SK-N-SH (cell line): Measurements from ENCODE around the gene DSCAM. TPM values are rescaled to one million over a fixed set of nuclear protein-coding genes. Genes with fewer than 3 reads are reported as not detected.

Experiments used
- CTCF ChIA-PET: fragments of 300-600, 350-600 bp; formaldehyde crosslinking; extraction: SDS; loops from one replicate; lab custom pipeline; 2021; lab: Yijun Ruan, JAX
- POLR2A ChIA-PET: fragments of 350-600 bp; sonication (Branson Sonifier 250); formaldehyde crosslinking; extraction: SDS; loops from one replicate; lab custom pipeline; 2020; ENCODE audit warnings: antibody characterized with exemption, inconsistent platforms; lab: Yijun Ruan, JAX
- DNase-seq: peaks from one replicate; pipeline ENCODE4 v3.0.0; 2012
- H2AFZ ChIP-seq: fragments of 200-600 bp; sonication (generic); 2 replicates; pipeline ENCODE4 v1.8.1; 2016; ENCODE audit warnings: antibody characterized with exemption, mild to moderate bottlenecking, low read depth
- H3F3A ChIP-seq: fragments of 200-600 bp; sonication (generic); replicated peaks from 2 replicates; pipeline ENCODE3; 2016; ENCODE audit warnings: antibody characterized with exemption, mild to moderate bottlenecking; ENCODE audit not compliant: insufficient read depth
- H3K27ac ChIP-seq, 2 experiments: fragments of 200-500 bp in 1 of 2; fragments of 200-600 bp in 1 of 2; sonication (Bioruptor generic) in 1 of 2; sonication (generic), shearing (Covaris generic) in 1 of 2; 2 replicates each; pipeline versions ENCODE4 v1.5.1 to v1.6.1; 2014 to 2016; ENCODE audit warnings: low read depth in 2 of 2, inconsistent platforms in 1 of 2, low read length in 1 of 2, mild to moderate bottlenecking in 1 of 2, mixed read lengths in 1 of 2
- H3K27me3 ChIP-seq: fragments of 200-600 bp; sonication (generic), shearing (Covaris generic); 2 replicates; pipeline ENCODE4 v1.6.1; 2016; ENCODE audit warnings: mixed run types; ENCODE audit not compliant: insufficient read depth
- H3K36me3 ChIP-seq, 2 experiments: fragments of 200-500 bp in 1 of 2; fragments of 200-600 bp in 1 of 2; sonication (Bioruptor generic) in 1 of 2; sonication (generic) in 1 of 2; replicated peaks in 1 of 2; 2 replicates each; pipeline versions ENCODE3 to v1.5.1; 2014 to 2016; ENCODE audit warnings: low read length in 1 of 2, mild to moderate bottlenecking in 1 of 2; ENCODE audit not compliant: insufficient read depth in 2 of 2, control insufficient read depth in 1 of 2
- H3K4me1 ChIP-seq, 2 experiments: fragments of 200-500 bp in 1 of 2; fragments of 200-600 bp in 1 of 2; sonication (Bioruptor generic) in 1 of 2; sonication (generic), shearing (Covaris generic) in 1 of 2; 2 replicates each; pipeline versions ENCODE4 v1.5.1 to v1.6.1; 2014 to 2016; ENCODE audit warnings: low read depth in 1 of 2, low read length in 1 of 2, mixed run types in 1 of 2; ENCODE audit not compliant: insufficient read depth in 2 of 2, control insufficient read depth in 1 of 2
- H3K4me2 ChIP-seq: fragments of 200-600 bp; sonication (generic), shearing (Covaris generic); 2 replicates; pipeline ENCODE4 v1.6.1; 2017; ENCODE audit warnings: mixed run types
- H3K4me3 ChIP-seq, 2 experiments: fragments of 200-500 bp in 1 of 2; fragments of 200-600 bp in 1 of 2; sonication (Bioruptor generic) in 1 of 2; sonication (generic), shearing (Covaris generic) in 1 of 2; 2 replicates each; pipeline versions ENCODE4 v1.5.1 to v1.8.1; 2014 to 2016; ENCODE audit warnings: low read depth in 2 of 2, inconsistent platforms in 1 of 2, low read length in 1 of 2, mild to moderate bottlenecking in 1 of 2, mixed read lengths in 1 of 2, moderate library complexity in 1 of 2
- H3K79me2 ChIP-seq: fragments of 200-600 bp; sonication (generic); 2 replicates; pipeline ENCODE4 v1.8.1; 2017; ENCODE audit warnings: mild to moderate bottlenecking; ENCODE audit not compliant: insufficient read depth
- H3K9ac ChIP-seq: fragments of 200-600 bp; sonication (generic); 2 replicates; pipeline ENCODE4 v1.6.1; 2017; ENCODE audit warnings: mixed run types
- H3K9me2 ChIP-seq: fragments of 200-600 bp; sonication (generic); 2 replicates; pipeline ENCODE4 v1.6.1; 2017; ENCODE audit warnings: mixed run types
- H3K9me3 ChIP-seq: fragments of 200-600 bp; sonication (generic); 2 replicates; pipeline ENCODE4 v1.6.1; 2017; ENCODE audit warnings: mixed run types, mild to moderate bottlenecking, moderate library complexity
- H4K20me1 ChIP-seq: fragments of 200-600 bp; sonication (generic); 2 replicates; pipeline ENCODE4 v1.6.1; 2017; ENCODE audit warnings: mild to moderate bottlenecking, mixed run types; ENCODE audit not compliant: insufficient read depth
- ELF1 ChIP-seq: IDR thresholded peaks from 2 replicates; pipeline ENCODE4 v1.4.0; 2012
- EP300 ChIP-seq, 2 experiments: IDR thresholded peaks; 2 replicates each; pipeline versions ENCODE4 v1.4.0 to v1.6.1; 2012; ENCODE audit warnings: borderline replicate concordance in 1 of 2, low read depth in 1 of 2, low read length in 1 of 2
- FOSL2 ChIP-seq: IDR thresholded peaks from 2 replicates; pipeline ENCODE4 v1.4.0; 2012; ENCODE audit warnings: low read depth, mild to moderate bottlenecking, moderate library complexity, borderline replicate concordance
- FOXJ3 ChIP-seq: sonication (generic); formaldehyde crosslinking; IDR thresholded peaks from 2 replicates; pipeline ENCODE4 v1.5.1; 2020; ENCODE audit warnings: mild to moderate bottlenecking, missing genetic modification reagents
- FOXM1 ChIP-seq: IDR thresholded peaks from 2 replicates; pipeline ENCODE4 v1.4.0; 2012; ENCODE audit warnings: low read depth, mild to moderate bottlenecking
- GABPA ChIP-seq: IDR thresholded peaks from 2 replicates; pipeline ENCODE4 v1.4.0; 2012; ENCODE audit warnings: low read depth, mild to moderate bottlenecking
- JUND ChIP-seq: IDR thresholded peaks from 2 replicates; pipeline ENCODE4 v1.4.0; 2012
- MAX ChIP-seq: IDR thresholded peaks from 2 replicates; pipeline ENCODE4 v1.4.0; 2012; ENCODE audit warnings: low read depth
- NRF1 ChIP-seq: IDR thresholded peaks from 2 replicates; pipeline ENCODE4 v1.6.1; 2012; ENCODE audit warnings: low read depth, mild to moderate bottlenecking, low read length
- RFX5 ChIP-seq: IDR thresholded peaks from 2 replicates; pipeline ENCODE4 v1.6.1; 2012; ENCODE audit warnings: mild to moderate bottlenecking, improper control_type of control experiment, low read length
- SIN3A ChIP-seq: IDR thresholded peaks from 2 replicates; pipeline ENCODE4 v1.6.1; 2012; ENCODE audit warnings: low read depth, mild to moderate bottlenecking, low read length, moderate library complexity, borderline replicate concordance
- TAF1 ChIP-seq: IDR thresholded peaks from 2 replicates; pipeline ENCODE4 v1.6.1; 2012; ENCODE audit warnings: low read depth, mild to moderate bottlenecking, low read length, moderate library complexity, borderline replicate concordance
- WGBS: methylation state at CpG from one replicate; pipeline ENCODE4 v1.1.6; 2017; ENCODE audit warnings: low lambda C conversion rate; 5-methylcytosine and 5-hydroxymethylcytosine counted together
- polyA plus RNA-seq, 3 experiments: library from polyadenylated mRNA; depleted of rRNA; stranded (reverse); fragments of >200 nt; gene quantifications; 2 replicates each; pipeline ENCODE4 v1.2.3, GENCODE V29; 2012
- TF ChIP-seq, protein P1 (sequence below): IDR thresholded peaks from 2 replicates; pipeline ENCODE4 v1.4.0; 2012; ENCODE audit warnings: low read depth, borderline replicate concordance
- TF ChIP-seq, protein P2 (sequence below): IDR thresholded peaks from 2 replicates; pipeline ENCODE4 v1.4.0; 2012; ENCODE audit warnings: low read depth, borderline replicate concordance
- TF ChIP-seq, protein P3 (sequence below): fragments of 150-350 bp; IDR thresholded peaks from 2 replicates; pipeline ENCODE4 v1.6.1; 2017; ENCODE audit warnings: antibody characterized with exemption, low read length, low read depth, borderline replicate concordance

Gene DSCAM
- polyA plus RNA-seq, 1 of the 3 experiments (the other 2 are of a cell fraction): not detected

DNA sequence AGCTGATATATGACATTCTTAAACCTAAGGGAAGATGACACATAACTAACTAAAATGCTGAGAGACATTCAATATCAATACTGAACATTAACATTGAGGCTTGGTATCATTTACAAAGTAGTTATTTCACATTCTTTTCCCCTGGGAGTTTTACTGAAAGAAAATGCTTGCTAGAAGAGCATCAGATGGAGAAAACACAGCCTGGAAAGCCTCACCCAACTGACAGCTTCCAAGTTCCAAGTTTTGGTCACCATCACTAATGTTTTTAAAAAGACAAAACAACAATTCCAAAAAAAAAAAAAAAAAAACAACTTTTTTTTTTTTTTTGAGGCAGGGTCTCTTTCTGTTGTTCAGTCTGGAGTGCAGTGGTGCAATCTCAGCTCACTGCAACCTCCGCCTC, 80.6 kb downstream of the DSCAM start (continued):
- TF ChIP-seq, protein P1, sequence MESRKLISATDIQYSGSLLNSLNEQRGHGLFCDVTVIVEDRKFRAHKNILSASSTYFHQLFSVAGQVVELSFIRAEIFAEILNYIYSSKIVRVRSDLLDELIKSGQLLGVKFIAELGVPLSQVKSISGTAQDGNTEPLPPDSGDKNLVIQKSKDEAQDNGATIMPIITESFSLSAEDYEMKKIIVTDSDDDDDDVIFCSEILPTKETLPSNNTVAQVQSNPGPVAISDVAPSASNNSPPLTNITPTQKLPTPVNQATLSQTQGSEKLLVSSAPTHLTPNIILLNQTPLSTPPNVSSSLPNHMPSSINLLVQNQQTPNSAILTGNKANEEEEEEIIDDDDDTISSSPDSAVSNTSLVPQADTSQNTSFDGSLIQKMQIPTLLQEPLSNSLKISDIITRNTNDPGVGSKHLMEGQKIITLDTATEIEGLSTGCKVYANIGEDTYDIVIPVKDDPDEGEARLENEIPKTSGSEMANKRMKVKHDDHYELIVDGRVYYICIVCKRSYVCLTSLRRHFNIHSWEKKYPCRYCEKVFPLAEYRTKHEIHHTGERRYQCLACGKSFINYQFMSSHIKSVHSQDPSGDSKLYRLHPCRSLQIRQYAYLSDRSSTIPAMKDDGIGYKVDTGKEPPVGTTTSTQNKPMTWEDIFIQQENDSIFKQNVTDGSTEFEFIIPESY: no peak
- TF ChIP-seq GABPA (no peak), NRF1 (no peak), SIN3A (no peak), FOXM1 (no peak), JUND (no peak), EP300 (IDR thresholded peaks at IDR 0.05; ENCODE audit: borderline replicate concordance in 1 of 2, low read depth in 1 of 2, low read length in 1 of 2) (no peak), TAF1 (no peak)
- TF ChIP-seq, protein P2, sequence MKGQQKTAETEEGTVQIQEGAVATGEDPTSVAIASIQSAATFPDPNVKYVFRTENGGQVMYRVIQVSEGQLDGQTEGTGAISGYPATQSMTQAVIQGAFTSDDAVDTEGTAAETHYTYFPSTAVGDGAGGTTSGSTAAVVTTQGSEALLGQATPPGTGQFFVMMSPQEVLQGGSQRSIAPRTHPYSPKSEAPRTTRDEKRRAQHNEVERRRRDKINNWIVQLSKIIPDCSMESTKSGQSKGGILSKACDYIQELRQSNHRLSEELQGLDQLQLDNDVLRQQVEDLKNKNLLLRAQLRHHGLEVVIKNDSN: no peak
- TF ChIP-seq, protein P3, sequence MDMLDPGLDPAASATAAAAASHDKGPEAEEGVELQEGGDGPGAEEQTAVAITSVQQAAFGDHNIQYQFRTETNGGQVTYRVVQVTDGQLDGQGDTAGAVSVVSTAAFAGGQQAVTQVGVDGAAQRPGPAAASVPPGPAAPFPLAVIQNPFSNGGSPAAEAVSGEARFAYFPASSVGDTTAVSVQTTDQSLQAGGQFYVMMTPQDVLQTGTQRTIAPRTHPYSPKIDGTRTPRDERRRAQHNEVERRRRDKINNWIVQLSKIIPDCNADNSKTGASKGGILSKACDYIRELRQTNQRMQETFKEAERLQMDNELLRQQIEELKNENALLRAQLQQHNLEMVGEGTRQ: no peak

DNA sequence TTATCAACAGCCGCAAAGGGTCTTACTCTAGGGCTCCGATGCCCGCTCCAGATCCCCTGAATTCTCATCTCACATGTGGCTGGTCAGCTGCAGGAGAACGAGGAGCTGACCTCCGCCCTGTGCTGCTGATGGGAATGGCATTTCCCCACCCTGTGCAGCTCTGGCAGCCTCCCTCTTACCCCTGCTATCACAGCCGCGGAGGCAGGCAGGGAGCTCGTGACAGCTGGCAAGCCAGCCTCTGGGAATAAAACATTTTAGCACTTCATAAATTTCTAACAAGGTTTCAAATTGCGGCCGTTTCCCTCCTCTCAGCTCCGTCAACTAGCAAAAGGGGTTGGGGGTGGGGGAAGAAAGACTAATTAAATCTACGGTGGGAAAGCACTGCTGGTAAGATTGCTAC, 81.1 kb downstream of the DSCAM start:
- no peaks in the 10 kb centered on the region for H3K79me2 ChIP-seq
- no peaks in the 10 kb centered on the region for H3K27me3 ChIP-seq
- CTCF ChIA-PET: no interaction called here

More for the DNA sequence above, 81.1 kb downstream of the DSCAM start:
- Histone ChIP-seq H3K4me2 (no peak overlapping the region), H2AFZ (no peak overlapping the region), H3F3A (no peaks in the 10 kb centered on the region), H3K4me3 (no peak overlapping the region), H3K4me1 (peaks cover 0 to 2% of the 10 kb centered on the region in 2 experiments; a peak in 1 of 4 replicates), H3K9me3 (no peaks in the 10 kb centered on the region), H3K9me2 (no peaks in the 10 kb centered on the region), H3K36me3 (no peaks in the 10 kb centered on the region), H3K27ac (no peak overlapping the region), H4K20me1 (no peaks in the 10 kb centered on the region), H3K9ac (no peak overlapping the region)
- whole genome bisulfite sequencing: 22% methylated on average over 12 of the region's 12 CpGs
- TF ChIP-seq SIN3A (no peak), MAX (no peak), GABPA (no peak), ELF1 (no peak), FOXJ3 (no peak), RFX5 (no peak), FOSL2 (no peak), EP300 (IDR thresholded peaks at IDR 0.05; ENCODE audit: borderline replicate concordance in 1 of 2, low read depth in 1 of 2, low read length in 1 of 2) (no peak)
- DNase-seq: no peak
- POLR2A ChIA-PET: no interaction called here
